KMS-11 (cell line): ENCODE results near the gene PPARGC1A.

Source experiments
- H2AFZ ChIP-seq: fragments of 200-600 bp; sonication (generic); 2 replicates; pipeline ENCODE4 v1.6.1; 2016; ENCODE audit warnings: antibody characterized with exemption, mixed run types, low read depth
- H3K27ac ChIP-seq: fragments of 200-600 bp; sonication (generic); 2 replicates; pipeline ENCODE4 v1.6.1; 2016; ENCODE audit warnings: mild to moderate bottlenecking, mixed run types
- H3K27me3 ChIP-seq: fragments of 200-600 bp; sonication (generic); 2 replicates; pipeline ENCODE4 v1.6.1; 2017; ENCODE audit warnings: mild to moderate bottlenecking, low read depth, mixed run types, moderate library complexity; ENCODE audit not compliant: insufficient read depth
- H3K36me3 ChIP-seq: fragments of 200-600 bp; sonication (generic); 2 replicates; pipeline ENCODE4 v1.6.1; 2017; ENCODE audit warnings: mild to moderate bottlenecking, mixed run types; ENCODE audit not compliant: insufficient read depth
- H3K4me1 ChIP-seq: fragments of 200-600 bp; sonication (generic); 2 replicates; pipeline ENCODE4 v1.6.1; 2016; ENCODE audit warnings: mild to moderate bottlenecking, low read depth, mixed run types; ENCODE audit not compliant: poor library complexity, severe bottlenecking
- H3K4me2 ChIP-seq: fragments of 200-600 bp; sonication (generic); 2 replicates; pipeline ENCODE4 v1.7.0; 2016; ENCODE audit warnings: mild to moderate bottlenecking, mixed run types
- H3K4me3 ChIP-seq: fragments of 200-600 bp; sonication (generic); IDR thresholded peaks from 2 replicates; pipeline ENCODE4 v1.6.1; 2017; ENCODE audit warnings: low read depth, low read length, mixed read lengths; ENCODE audit not compliant: insufficient read depth
- H3K79me2 ChIP-seq: fragments of 200-600 bp; sonication (generic); 2 replicates; pipeline ENCODE4 v1.6.1; 2016; ENCODE audit warnings: low read depth, mixed run types; ENCODE audit not compliant: insufficient read depth
- H3K9ac ChIP-seq: fragments of 200-600 bp; sonication (generic); 2 replicates; pipeline ENCODE4 v1.6.1; 2016; ENCODE audit warnings: mild to moderate bottlenecking, mixed run types
- H4K20me1 ChIP-seq: fragments of 200-600 bp; sonication (generic); 2 replicates; pipeline ENCODE4 v1.6.1; 2016; ENCODE audit warnings: mild to moderate bottlenecking, mixed run types; ENCODE audit not compliant: insufficient read depth
- CTCF ChIP-seq: fragments of 200-600 bp; sonication (generic); conservative IDR thresholded peaks from 2 replicates; pipeline ENCODE4 v1.6.1; 2017; ENCODE audit warnings: low read depth, mild to moderate bottlenecking, antibody characterized with exemption, low read length, moderate library complexity, mixed read lengths

PPARGC1A gene

GRCh38 chr4:23885943-23886590 is 3.8 kb downstream of the PPARGC1A start:
- Histone ChIP-seq H3K4me1 (peaks cover 10% of the 10 kb centered on the region), H3K4me3 (no peak overlapping the region), H3K79me2 (no peaks in the 10 kb centered on the region), H3K36me3 (no peaks in the 10 kb centered on the region), H2AFZ (no peak overlapping the region), H3K27me3 (no peaks in the 10 kb centered on the region), H3K4me2 (no peak overlapping the region), H3K27ac (no peak overlapping the region), H4K20me1 (no peaks in the 10 kb centered on the region), H3K9ac (no peak overlapping the region)
- no peak for TF ChIP-seq CTCF

- H4K20me1 ChIP-seq, result no peaks in the 10 kb centered on the region
- H3K4me3 ChIP-seq, result no peak overlapping the region
- no peak overlapping the region for H3K4me2 ChIP-seq
- H3K27me3 ChIP-seq, result no peaks in the 10 kb centered on the region
- H3K79me2 ChIP-seq, result no peaks in the 10 kb centered on the region
- H3K9ac ChIP-seq, result no peak overlapping the region
- no peak for TF ChIP-seq CTCF
- no peak overlapping the region for H2AFZ ChIP-seq
- no peaks in the 10 kb centered on the region for H3K36me3 ChIP-seq
- H3K4me1 ChIP-seq, result peaks cover 4% of the 10 kb centered on the region
- no peak overlapping the region for H3K27ac ChIP-seq
Observed at GRCh38 chr4:23884741-23885140, 5.1 kb downstream of the PPARGC1A start.

- H3K4me2 ChIP-seq, result no peak overlapping the region
- no peak for TF ChIP-seq CTCF
- no peak overlapping the region for H3K27ac ChIP-seq
- H2AFZ ChIP-seq, result no peak overlapping the region
- no peaks in the 10 kb centered on the region for H4K20me1 ChIP-seq
- H3K4me3 ChIP-seq, result no peak overlapping the region
- H3K9ac ChIP-seq, result no peak overlapping the region
- no peaks in the 10 kb centered on the region for H3K27me3 ChIP-seq
- no peaks in the 10 kb centered on the region for H3K36me3 ChIP-seq
- H3K4me1 ChIP-seq, result peaks cover 4% of the 10 kb centered on the region
- no peaks in the 10 kb centered on the region for H3K79me2 ChIP-seq
Observed at GRCh38 chr4:23884261-23884660, 5.6 kb downstream of the PPARGC1A start.

- H2AFZ ChIP-seq, result no peak overlapping the region
- no peak overlapping the region for H3K4me3 ChIP-seq
- H3K4me2 ChIP-seq, result no peak overlapping the region
- TF ChIP-seq CTCF, result no peak
- H3K27ac ChIP-seq, result no peak overlapping the region
- no peaks in the 10 kb centered on the region for H3K79me2 ChIP-seq
- H3K9ac ChIP-seq, result no peak overlapping the region
- no peaks in the 10 kb centered on the region for H3K4me1 ChIP-seq
- H4K20me1 ChIP-seq, result no peaks in the 10 kb centered on the region
- H3K27me3 ChIP-seq, result no peaks in the 10 kb centered on the region
- H3K36me3 ChIP-seq, result no peaks in the 10 kb centered on the region
Observed at GRCh38 chr4:23882976-23883531, 6.8 kb downstream of the PPARGC1A start.
